Retinal pigment epithelial cell (primary cell): ENCODE measurements around the gene CARD6.

ENCODE experiments used
- DNase-seq: peaks from one replicate; pipeline ENCODE4 v3.0.0-alpha.2; 2010; ENCODE audit warnings: low read depth
- H3K4me3 ChIP-seq: 2 replicates; pipeline ENCODE4 v1.5.1; 2011; ENCODE audit warnings: mild to moderate bottlenecking, low read length, control low read depth, moderate library complexity
- CTCF ChIP-seq: conservative IDR thresholded peaks from 2 replicates; pipeline ENCODE4 v1.5.1; 2011; ENCODE audit warnings: low read depth, low read length, control low read depth, inconsistent platforms

Gene CARD6

GRCh38 chr5:40831346-40832210 lies 9.6 kb upstream of the CARD6 start:
- TF ChIP-seq CTCF: no peak
- peak overlapping the region; percentile 2 for H3K4me3 ChIP-seq
- DNase-seq: no peak

GRCh38 chr5:40832345-40832744 lies 8.8 kb upstream of the CARD6 start:
- peak overlapping the region; percentile 99 for H3K4me3 ChIP-seq
- TF ChIP-seq CTCF: no peak
- no peak for DNase-seq

GRCh38 chr5:40833712-40834229 lies 7.4 kb upstream of the CARD6 start:
- peak overlapping the region; percentile 99 for H3K4me3 ChIP-seq
- DNase-seq: no peak
- TF ChIP-seq CTCF: no peak

GRCh38 chr5:40834391-40834848 lies 6.7 kb upstream of the CARD6 start:
- no peak for DNase-seq
- TF ChIP-seq CTCF: no peak

GRCh38 chr5:40834849-40835787 lies 6.0 kb upstream of the CARD6 start, which contains the start of gene RPL37:
Gene RPL37 (minus strand): TSS chr5:40835222. CDS start chr5:40835185, 37 bp downstream.
- no peak for TF ChIP-seq CTCF
- peak within 1 kb of the TSS; percentile 99 for H3K4me3 ChIP-seq
- DNase-seq: peak; percentile 94

More at GRCh38 chr5:40834391-40834848, 6.7 kb upstream of the CARD6 start:
- H3K4me3 ChIP-seq: peak overlapping the region; percentile 99

GRCh38 chr5:40838086-40838485 lies 3.1 kb upstream of the CARD6 start:
- no peak for TF ChIP-seq CTCF
- no peak for DNase-seq
- no peak overlapping the region for H3K4me3 ChIP-seq
